A549 (cell line): Measurements from ENCODE around the gene PRKAG2.

Experiments used
- POLR2A ChIP-seq: IDR thresholded peaks from 2 replicates; pipeline ENCODE4 v1.6.1; 2012; ENCODE audit warnings: mild to moderate bottlenecking, low read length
- SMC3 ChIP-seq: fragments of >200 bp; sonication (Bioruptor Twin); formaldehyde crosslinking; IDR thresholded peaks from 3 replicates; pipeline ENCODE4 v1.6.1; 2018; ENCODE audit warnings: inconsistent platforms
- TF ChIP-seq, protein P1 (sequence below): fragments of >200 bp; sonication (Bioruptor Twin); formaldehyde crosslinking; IDR thresholded peaks from 3 replicates; pipeline ENCODE4 v1.5.1; 2016
- TF ChIP-seq, protein P2 (sequence below): fragments of 200-600 bp; sonication (generic); IDR thresholded peaks from 2 replicates; pipeline ENCODE4 v1.6.1; 2016; ENCODE audit warnings: antibody characterized with exemption, mild to moderate bottlenecking, moderate library complexity
- TF ChIP-seq, protein P3 (sequence below): fragments of >200 bp; sonication (Bioruptor Twin); formaldehyde crosslinking; IDR thresholded peaks from 2 replicates; pipeline ENCODE4 v1.6.1; 2016

DNA sequence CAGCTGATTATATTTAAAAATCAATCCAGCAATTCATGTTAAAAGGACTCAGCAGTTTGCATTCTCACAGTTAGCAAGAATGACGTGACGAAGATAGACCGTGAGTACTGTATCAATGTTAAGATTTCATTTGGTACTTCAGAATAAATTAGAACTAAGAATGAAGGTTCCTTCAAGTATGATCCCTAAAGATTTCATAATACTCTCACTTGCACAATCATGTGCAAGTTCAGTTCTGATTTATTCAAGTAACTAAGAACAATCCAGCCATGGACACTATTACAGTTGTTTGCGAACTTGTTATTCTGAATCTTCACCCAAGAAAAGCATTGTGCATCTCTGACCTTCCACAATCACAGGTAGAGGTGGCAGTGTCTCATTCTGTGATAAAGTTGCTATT, 365.0 kb downstream of the PRKAG2 start:
- TF ChIP-seq, protein P1, sequence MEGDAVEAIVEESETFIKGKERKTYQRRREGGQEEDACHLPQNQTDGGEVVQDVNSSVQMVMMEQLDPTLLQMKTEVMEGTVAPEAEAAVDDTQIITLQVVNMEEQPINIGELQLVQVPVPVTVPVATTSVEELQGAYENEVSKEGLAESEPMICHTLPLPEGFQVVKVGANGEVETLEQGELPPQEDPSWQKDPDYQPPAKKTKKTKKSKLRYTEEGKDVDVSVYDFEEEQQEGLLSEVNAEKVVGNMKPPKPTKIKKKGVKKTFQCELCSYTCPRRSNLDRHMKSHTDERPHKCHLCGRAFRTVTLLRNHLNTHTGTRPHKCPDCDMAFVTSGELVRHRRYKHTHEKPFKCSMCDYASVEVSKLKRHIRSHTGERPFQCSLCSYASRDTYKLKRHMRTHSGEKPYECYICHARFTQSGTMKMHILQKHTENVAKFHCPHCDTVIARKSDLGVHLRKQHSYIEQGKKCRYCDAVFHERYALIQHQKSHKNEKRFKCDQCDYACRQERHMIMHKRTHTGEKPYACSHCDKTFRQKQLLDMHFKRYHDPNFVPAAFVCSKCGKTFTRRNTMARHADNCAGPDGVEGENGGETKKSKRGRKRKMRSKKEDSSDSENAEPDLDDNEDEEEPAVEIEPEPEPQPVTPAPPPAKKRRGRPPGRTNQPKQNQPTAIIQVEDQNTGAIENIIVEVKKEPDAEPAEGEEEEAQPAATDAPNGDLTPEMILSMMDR = no peak
- TF ChIP-seq, protein P2, sequence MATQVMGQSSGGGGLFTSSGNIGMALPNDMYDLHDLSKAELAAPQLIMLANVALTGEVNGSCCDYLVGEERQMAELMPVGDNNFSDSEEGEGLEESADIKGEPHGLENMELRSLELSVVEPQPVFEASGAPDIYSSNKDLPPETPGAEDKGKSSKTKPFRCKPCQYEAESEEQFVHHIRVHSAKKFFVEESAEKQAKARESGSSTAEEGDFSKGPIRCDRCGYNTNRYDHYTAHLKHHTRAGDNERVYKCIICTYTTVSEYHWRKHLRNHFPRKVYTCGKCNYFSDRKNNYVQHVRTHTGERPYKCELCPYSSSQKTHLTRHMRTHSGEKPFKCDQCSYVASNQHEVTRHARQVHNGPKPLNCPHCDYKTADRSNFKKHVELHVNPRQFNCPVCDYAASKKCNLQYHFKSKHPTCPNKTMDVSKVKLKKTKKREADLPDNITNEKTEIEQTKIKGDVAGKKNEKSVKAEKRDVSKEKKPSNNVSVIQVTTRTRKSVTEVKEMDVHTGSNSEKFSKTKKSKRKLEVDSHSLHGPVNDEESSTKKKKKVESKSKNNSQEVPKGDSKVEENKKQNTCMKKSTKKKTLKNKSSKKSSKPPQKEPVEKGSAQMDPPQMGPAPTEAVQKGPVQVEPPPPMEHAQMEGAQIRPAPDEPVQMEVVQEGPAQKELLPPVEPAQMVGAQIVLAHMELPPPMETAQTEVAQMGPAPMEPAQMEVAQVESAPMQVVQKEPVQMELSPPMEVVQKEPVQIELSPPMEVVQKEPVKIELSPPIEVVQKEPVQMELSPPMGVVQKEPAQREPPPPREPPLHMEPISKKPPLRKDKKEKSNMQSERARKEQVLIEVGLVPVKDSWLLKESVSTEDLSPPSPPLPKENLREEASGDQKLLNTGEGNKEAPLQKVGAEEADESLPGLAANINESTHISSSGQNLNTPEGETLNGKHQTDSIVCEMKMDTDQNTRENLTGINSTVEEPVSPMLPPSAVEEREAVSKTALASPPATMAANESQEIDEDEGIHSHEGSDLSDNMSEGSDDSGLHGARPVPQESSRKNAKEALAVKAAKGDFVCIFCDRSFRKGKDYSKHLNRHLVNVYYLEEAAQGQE = no peak
- TF ChIP-seq POLR2A = no peak
- TF ChIP-seq, protein P3, sequence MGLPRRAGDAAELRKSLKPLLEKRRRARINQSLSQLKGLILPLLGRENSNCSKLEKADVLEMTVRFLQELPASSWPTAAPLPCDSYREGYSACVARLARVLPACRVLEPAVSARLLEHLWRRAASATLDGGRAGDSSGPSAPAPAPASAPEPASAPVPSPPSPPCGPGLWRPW = no peak
- TF ChIP-seq SMC3 = no peak
